H1 (cell line): ENCODE data around the gene SYNPR. TPM values are rescaled to one million over a fixed set of nuclear protein-coding genes. Genes with fewer than 3 reads are reported as not detected.

Experiments used
- CTCF ChIA-PET: fragments of 300-600 bp; sonication (Branson Sonifier 250); formaldehyde crosslinking; loops from one replicate; lab custom pipeline; 2021; ENCODE audit not compliant: partially characterized antibody; lab: Charles Lee
- POLR2A ChIA-PET: fragments of 300-600 bp; sonication (Branson Sonifier 250); formaldehyde crosslinking; loops from one replicate; lab custom pipeline; 2021; ENCODE audit warnings: inconsistent platforms; ENCODE audit not compliant: partially characterized antibody; lab: Charles Lee
- DNase-seq, 2 experiments: peaks; one replicate each; pipeline versions ENCODE4 v3.0.0 to v3.0.0-alpha.2; 2010 to 2022; ENCODE audit warnings: low spot score in 2 of 2, low read depth in 1 of 2, mixed read lengths in 1 of 2
- FAIRE-seq: peaks from 2 replicates; lab custom pipeline; 2011; peaks lifted over from hg19 to GRCh38; lab: Jason Lieb, UNC
- H2AFZ ChIP-seq: 2 replicates; pipeline ENCODE4 v1.8.1; 2012; ENCODE audit warnings: low read length, inconsistent platforms
- H2AK5ac ChIP-seq: 2 replicates; pipeline ENCODE4 v1.6.1; 2013; ENCODE audit warnings: low read depth, low read length
- H2BK120ac ChIP-seq: replicated peaks from 2 replicates; pipeline ENCODE3; 2013; ENCODE audit warnings: low read depth, low read length, inconsistent platforms
- H2BK12ac ChIP-seq: 2 replicates; pipeline ENCODE4 v1.6.1; 2013; ENCODE audit warnings: low read depth, low read length
- H2BK15ac ChIP-seq: 2 replicates; pipeline ENCODE4 v1.6.1; 2013; ENCODE audit warnings: low read length
- H2BK20ac ChIP-seq: 2 replicates; pipeline ENCODE4 v1.6.1; 2013; ENCODE audit warnings: low read length
- H2BK5ac ChIP-seq: 2 replicates; pipeline ENCODE4 v1.6.1; 2013; ENCODE audit warnings: low read depth, low read length
- H3K14ac ChIP-seq: 2 replicates; pipeline ENCODE4 v1.6.1; 2013; ENCODE audit warnings: inconsistent platforms; ENCODE audit not compliant: insufficient read length
- H3K18ac ChIP-seq: 2 replicates; pipeline ENCODE4 v1.6.1; 2013; ENCODE audit warnings: low read length; ENCODE audit errors: extremely low read depth
- H3K23ac ChIP-seq: 2 replicates; pipeline ENCODE4 v1.6.1; 2013; ENCODE audit warnings: inconsistent platforms; ENCODE audit not compliant: insufficient read length
- H3K23me2 ChIP-seq: 2 replicates; pipeline ENCODE4 v1.6.1; 2013; ENCODE audit warnings: low read depth, low read length
- H3K27ac ChIP-seq: 2 replicates; pipeline ENCODE4 v1.6.1; 2011; ENCODE audit warnings: low read depth, low read length, inconsistent platforms
- H3K27me3 ChIP-seq, 4 experiments: replicated peaks in 1 of 4; 1 replicate in 1 of 4; 2 replicates in 3 of 4; pipeline versions ENCODE4 v1.6.1 to v1.8.1; 2011 to 2013; ENCODE audit warnings: low read length in 3 of 4, mild to moderate bottlenecking in 3 of 4, inconsistent platforms in 2 of 4, mixed read lengths in 2 of 4, moderate library complexity in 1 of 4; ENCODE audit not compliant: control insufficient read depth in 3 of 4, insufficient read depth in 3 of 4; ENCODE audit errors: extremely low read depth in 1 of 4
- H3K36me3 ChIP-seq, 4 experiments: 2 replicates each; pipeline versions ENCODE4 v1.6.1 to v1.8.1; 2011 to 2013; ENCODE audit warnings: mild to moderate bottlenecking in 4 of 4, low read length in 3 of 4, moderate library complexity in 2 of 4, control low read depth in 1 of 4, inconsistent platforms in 1 of 4; ENCODE audit not compliant: insufficient read depth in 4 of 4, control insufficient read depth in 2 of 4
- H3K4ac ChIP-seq: replicated peaks from 2 replicates; pipeline ENCODE3; 2013; ENCODE audit warnings: low read length, low read depth, mixed read lengths, inconsistent platforms; ENCODE audit not compliant: insufficient read length
- H3K4me1 ChIP-seq, 4 experiments: replicated peaks in 1 of 4; 1 replicate in 1 of 4; 2 replicates in 3 of 4; pipeline versions ENCODE4 v1.6.1 to v1.8.1; 2011 to 2013; ENCODE audit warnings: low read length in 3 of 4, inconsistent platforms in 2 of 4, mixed read lengths in 1 of 4; ENCODE audit not compliant: insufficient read depth in 4 of 4, control insufficient read depth in 3 of 4
- H3K4me2 ChIP-seq, 2 experiments: 2 replicates each; pipeline versions ENCODE4 v1.6.1 to v1.8.1; 2011 to 2013; ENCODE audit warnings: low read depth in 2 of 2, low read length in 2 of 2, control low read depth in 1 of 2, inconsistent platforms in 1 of 2, mild to moderate bottlenecking in 1 of 2; ENCODE audit not compliant: insufficient read depth in 1 of 2
- H3K4me3 ChIP-seq, 4 experiments: fragments of 200-600, 300-600 bp in 1 of 4; sonication (generic), shearing (Covaris generic), sonication (Bioruptor Twin) in 1 of 4; 2 replicates each; pipeline versions ENCODE4 v1.5.1 to v1.8.1; 2011 to 2016; ENCODE audit warnings: low read length in 4 of 4, low read depth in 3 of 4, control low read depth in 2 of 4, inconsistent platforms in 2 of 4, mild to moderate bottlenecking in 2 of 4, mixed read lengths in 1 of 4, moderate library complexity in 1 of 4; ENCODE audit not compliant: insufficient read depth in 2 of 4; ENCODE audit errors: extremely low read depth in 1 of 4
- H3K56ac ChIP-seq: replicated peaks from 2 replicates; pipeline ENCODE3; 2013; ENCODE audit warnings: low read depth, mild to moderate bottlenecking, mixed read lengths, low read length, inconsistent platforms; ENCODE audit not compliant: insufficient read length
- H3K79me1 ChIP-seq: 2 replicates; pipeline ENCODE4 v1.6.1; 2013; ENCODE audit warnings: low read depth, low read length, control low read depth
- H3K79me2 ChIP-seq, 2 experiments: 2 replicates each; pipeline versions ENCODE4 v1.6.1 to v1.8.1; 2012 to 2013; ENCODE audit warnings: low read length in 2 of 2, mild to moderate bottlenecking in 2 of 2, inconsistent platforms in 1 of 2; ENCODE audit not compliant: insufficient read depth in 2 of 2, control insufficient read depth in 1 of 2
- H3K9ac ChIP-seq, 4 experiments: replicated peaks in 1 of 4; 1 replicate in 1 of 4; 2 replicates in 3 of 4; pipeline versions ENCODE4 v1.6.1 to v1.8.1; 2011 to 2013; ENCODE audit warnings: low read depth in 3 of 4, low read length in 3 of 4, control low read depth in 2 of 4, mild to moderate bottlenecking in 2 of 4, moderate library complexity in 2 of 4, inconsistent platforms in 1 of 4; ENCODE audit errors: extremely low read depth in 1 of 4
- H3K9me3 ChIP-seq, 2 experiments: 2 replicates each; pipeline versions ENCODE4 v1.6.1 to v1.8.1; 2012 to 2013; ENCODE audit warnings: mild to moderate bottlenecking in 2 of 2, moderate library complexity in 2 of 2, control low read depth in 1 of 2, inconsistent platforms in 1 of 2, low read depth in 1 of 2, low read length in 1 of 2, mixed read lengths in 1 of 2; ENCODE audit not compliant: insufficient read depth in 2 of 2
- H4K20me1 ChIP-seq, 2 experiments: replicated peaks in 1 of 2; 2 replicates each; pipeline versions ENCODE3 to v1.8.1; 2011 to 2013; ENCODE audit warnings: inconsistent platforms in 2 of 2, low read length in 2 of 2, mild to moderate bottlenecking in 1 of 2; ENCODE audit not compliant: insufficient read depth in 2 of 2, control insufficient read depth in 1 of 2
- H4K5ac ChIP-seq: 2 replicates; pipeline ENCODE4 v1.6.1; 2013; ENCODE audit warnings: low read length, low read depth, mixed read lengths, inconsistent platforms; ENCODE audit not compliant: insufficient read length
- H4K8ac ChIP-seq: 2 replicates; pipeline ENCODE4 v1.8.0; 2013; ENCODE audit warnings: mild to moderate bottlenecking, moderate library complexity, low read length, inconsistent platforms; ENCODE audit not compliant: insufficient read depth; ENCODE audit errors: extremely low read depth
- H4K91ac ChIP-seq: replicated peaks from 2 replicates; pipeline ENCODE3; 2013; ENCODE audit warnings: low read length, mixed read lengths, inconsistent platforms; ENCODE audit not compliant: insufficient read length
- CBX5 ChIP-seq: fragments of 300-800, 300-1000 bp; sonication (generic); IDR thresholded peaks from 2 replicates; pipeline ENCODE4 v1.7.1; 2016; ENCODE audit warnings: antibody characterized with exemption, low read length, low read depth
- CBX8 ChIP-seq: fragments of 300-800, 300-1000 bp; sonication (generic); IDR thresholded peaks from 2 replicates; pipeline ENCODE4 v1.7.1; 2016; ENCODE audit warnings: low read depth, low read length, borderline replicate concordance
- GABPA ChIP-seq: IDR thresholded peaks from 2 replicates; pipeline ENCODE4 v1.6.1; 2011; ENCODE audit warnings: mild to moderate bottlenecking, low read length, moderate library complexity, borderline replicate concordance; ENCODE audit not compliant: insufficient read depth
- MAFK ChIP-seq: IDR thresholded peaks from 2 replicates; pipeline ENCODE4 v1.6.1; 2012; ENCODE audit warnings: low read depth, mild to moderate bottlenecking, improper control_type of control experiment, low read length
- RNF2 ChIP-seq: fragments of 200-900, 300-1000 bp; sonication (generic); IDR thresholded peaks from 2 replicates; pipeline ENCODE4 v1.7.1; 2016; ENCODE audit warnings: borderline replicate concordance, low read depth, mild to moderate bottlenecking, antibody characterized with exemption, low read length; ENCODE audit not compliant: poor library complexity, severe bottlenecking; ENCODE audit errors: missing control alignments
- SIN3A ChIP-seq, 2 experiments: IDR thresholded peaks in 1 of 2; conservative IDR thresholded peaks in 1 of 2; 2 replicates each; pipeline ENCODE4 v1.6.1; 2011 to 2012; ENCODE audit warnings: low read length in 2 of 2, improper control_type of control experiment in 1 of 2, low read depth in 1 of 2, mild to moderate bottlenecking in 1 of 2
- WGBS, 2 experiments: shearing (Covaris generic) in 1 of 2; methylation state at CpG; one replicate each; pipeline versions ENCODE4 v1.1.6 to v1.1.7; 2013 to 2015; ENCODE audit warnings: low lambda C conversion rate in 2 of 2, mixed read lengths in 2 of 2, inconsistent platforms in 1 of 2, low coverage in 1 of 2, missing lambda C conversion rate in 1 of 2; ENCODE audit not compliant: insufficient replicate concordance in 2 of 2, insufficient coverage in 1 of 2, insufficient read length in 1 of 2; ENCODE audit errors: extremely low coverage in 1 of 2, missing lambda C conversion rate in 1 of 2; 5-methylcytosine and 5-hydroxymethylcytosine counted together
- polyA plus RNA-seq, 7 experiments: library from polyadenylated mRNA; depleted of rRNA in 3 of 7; stranded (reverse) in 5 of 7; unstranded in 2 of 7; fragments of >200 nt in 5 of 7; fragments of 200-250 nt in 2 of 7; gene quantifications; 1 replicate in 5 of 7; 2 replicates in 1 of 7; 4 replicates in 1 of 7; pipeline versions ENCODE4 v1.2.1 to v1.2.3, GENCODE V29; 2011 to 2013; ENCODE audit warnings: missing spikeins in 2 of 7, mixed read lengths in 2 of 7
- total RNA-seq: library from RNA; stranded (reverse); fragmentation: NEBNext Ultra II Directional; extraction: Animal tissue kit (Norgen Biotek cat#: 25700); gene quantifications from 2 replicates; pipeline ENCODE4 v1.2.1, GENCODE V29; 2021

The SYNPR gene
- total and polyA plus RNA-seq, 2 of the 8 experiments (the other 6 are each of a cell fraction or from before 2014, with no cell fraction given): 0.39 to 0.99 TPM

DNA sequence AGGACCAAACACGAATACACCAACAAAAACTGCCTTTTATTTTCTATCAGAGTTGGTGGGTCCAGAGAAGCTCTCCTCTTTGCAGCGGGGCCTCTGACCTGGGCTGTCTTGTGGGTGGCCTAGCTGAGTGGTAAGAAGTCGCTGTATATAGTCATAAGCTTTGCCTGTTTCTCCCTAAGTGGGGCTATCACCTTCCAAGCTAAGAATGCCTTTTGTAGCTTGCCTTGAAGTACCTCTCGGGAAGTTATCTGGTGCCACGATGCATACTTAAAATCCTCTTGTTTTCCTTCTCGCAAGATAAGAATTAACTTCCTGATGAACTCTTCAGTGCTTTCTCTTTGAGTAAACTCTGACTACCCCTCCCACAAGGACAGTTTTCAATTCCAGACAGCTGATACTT lies 178.8 kb downstream of the SYNPR start:
- Histone ChIP-seq H3K36me3 (no peaks in the 10 kb centered on the region), H4K5ac (no peak overlapping the region), H2BK15ac (no peak overlapping the region), H2BK20ac (no peak overlapping the region), H4K20me1 (no peaks in the 10 kb centered on the region), H3K18ac (no peak overlapping the region), H3K79me1 (no peaks in the 10 kb centered on the region), H3K23me2 (no peaks in the 10 kb centered on the region; the same call in 1 of the 2 replicates), H4K8ac (no peak overlapping the region), H2BK5ac (no peak overlapping the region), H3K4ac (no peak overlapping the region), H3K27ac (no peak overlapping the region), H3K23ac (no peak overlapping the region), H4K91ac (no peak overlapping the region), H3K9me3 (no peaks in the 10 kb centered on the region)
- CTCF ChIA-PET: interaction anchor here (0.6 to 1.2 kb wide), 4 partner anchors 23 to 206 kb away, joined by 3 to 4 read pairs (median 3); no protein-coding TSS in a partner anchor
- no peak for FAIRE-seq
- TF ChIP-seq GABPA (no peak), RNF2 (no peak), CBX8 (no peak), CBX5 (no peak), MAFK (no peak), SIN3A (conservative IDR thresholded peaks at IDR 0.05 in 1 of 2, IDR thresholded peaks at IDR 0.05 in 1 of 2; ENCODE audit: low read depth in 1 of 2, low read length in 2 of 2) (no peak)
- TF ChIP-seq, all 59 proteins: peak for 0
- no peaks in the 10 kb centered on the region for H3K79me2 ChIP-seq
- POLR2A ChIA-PET: no interaction called here
- no peak overlapping the region for H3K4me2 ChIP-seq
- no peak overlapping the region for H2AK5ac ChIP-seq
- 87% methylated on average over 6 of the region's 6 CpGs; no CpG with 5 or more reads in 1 of the 2 experiments for WGBS, 2 experiments
- H3K4me1 ChIP-seq: peaks cover 0 to 3% (median 0%) of the 10 kb centered on the region in 4 experiments; a peak in 2 of 7 replicates
- H2BK12ac ChIP-seq: no peak overlapping the region
- no peak overlapping the region for H3K4me3 ChIP-seq
- H2AFZ ChIP-seq: no peak overlapping the region; the same call in 1 of the 2 replicates
- no peaks in the 10 kb centered on the region for H3K27me3 ChIP-seq
- no peak overlapping the region for H2BK120ac ChIP-seq
- no peak overlapping the region for H3K9ac ChIP-seq
- H3K56ac ChIP-seq: no peak overlapping the region
- no peak for DNase-seq
- H3K14ac ChIP-seq: no peak overlapping the region
